HEK293 (cell line): ENCODE results near the gene CPD.

ENCODE experiments used
- CTCF ChIA-PET: fragments of 350-600 bp; formaldehyde crosslinking; extraction: SDS; loops from one replicate; lab custom pipeline; 2021; ENCODE audit warnings: antibody characterized with exemption; lab: Yijun Ruan, JAX
- POLR2A ChIA-PET: fragments of 300-600 bp; formaldehyde crosslinking; extraction: SDS; loops from one replicate; lab custom pipeline; 2020; ENCODE audit warnings: antibody characterized with exemption, inconsistent platforms; lab: Yijun Ruan, JAX
- H3K27ac ChIP-seq: fragments of 200-500 bp; sonication (Bioruptor generic); 2 replicates; pipeline ENCODE4 v1.5.1; 2014; ENCODE audit warnings: low read depth, low read length, control low read depth, inconsistent platforms; ENCODE audit errors: extremely low read depth
- H3K36me3 ChIP-seq, 2 experiments: fragments of 200-500 bp in 1 of 2; sonication (Bioruptor generic) in 1 of 2; 1 replicate in 1 of 2; 2 replicates in 1 of 2; pipeline ENCODE4 v1.5.1; 2014 to 2017; ENCODE audit warnings: inconsistent platforms in 2 of 2, low read length in 2 of 2; ENCODE audit not compliant: control insufficient read depth in 2 of 2, insufficient read depth in 1 of 2
- H3K4me1 ChIP-seq: fragments of 200-500 bp; sonication (Bioruptor generic); 2 replicates; pipeline ENCODE4 v1.5.1; 2014; ENCODE audit warnings: mild to moderate bottlenecking, low read length, inconsistent platforms; ENCODE audit not compliant: control insufficient read depth, insufficient read depth
- H3K4me3 ChIP-seq: 2 replicates; pipeline ENCODE4 v1.5.1; 2011; ENCODE audit warnings: low read depth, mild to moderate bottlenecking, control low read depth, low read length, moderate library complexity
- H3K9me3 ChIP-seq: fragments of 200-500 bp; sonication (Bioruptor generic); 2 replicates; pipeline ENCODE4 v1.5.1; 2014; ENCODE audit warnings: low read depth, low read length, inconsistent platforms; ENCODE audit not compliant: control insufficient read depth, insufficient read depth
- CTCF ChIP-seq: fragments of 450-650 bp; formaldehyde crosslinking; IDR thresholded peaks from 2 replicates; pipeline ENCODE4 v1.5.1; 2016; ENCODE audit warnings: missing biosample characterization, missing genetic modification characterization
- PBX3 ChIP-seq: sonication (generic); formaldehyde crosslinking; IDR thresholded peaks from 2 replicates; pipeline ENCODE4 v1.8.1; 2022; ENCODE audit warnings: mild to moderate bottlenecking, moderate library complexity, missing genetic modification reagents
- SP3 ChIP-seq: fragments of 450-650 bp; formaldehyde crosslinking; IDR thresholded peaks from 2 replicates; pipeline ENCODE4 v1.5.1; 2016; ENCODE audit warnings: missing biosample characterization, missing genetic modification characterization
- YY1 ChIP-seq: fragments of 450-650 bp; formaldehyde crosslinking; IDR thresholded peaks from 2 replicates; pipeline ENCODE4 v1.5.1; 2018; ENCODE audit warnings: missing biosample characterization, missing genetic modification characterization
- YY2 ChIP-seq: fragments of 450-650 bp; formaldehyde crosslinking; IDR thresholded peaks from 2 replicates; pipeline ENCODE4 v1.5.1; 2016; ENCODE audit warnings: missing biosample characterization, missing genetic modification characterization
- ZBTB17 ChIP-seq: fragments of 450-650 bp; formaldehyde crosslinking; IDR thresholded peaks from 2 replicates; pipeline ENCODE4 v1.5.1; 2016; ENCODE audit warnings: missing biosample characterization, missing genetic modification characterization
- ZNF214 ChIP-seq: fragments of 450-650 bp; formaldehyde crosslinking; IDR thresholded peaks from 2 replicates; pipeline ENCODE4 v1.5.1; 2017; ENCODE audit warnings: missing biosample characterization, mild to moderate bottlenecking, missing genetic modification characterization, borderline replicate concordance
- ZNF394 ChIP-seq: fragments of 450-650 bp; formaldehyde crosslinking; IDR thresholded peaks from 2 replicates; pipeline ENCODE4 v1.5.1; 2016; ENCODE audit warnings: missing biosample characterization, missing genetic modification characterization, mild to moderate bottlenecking, moderate library complexity, borderline replicate concordance
- ZNF433 ChIP-seq: fragments of 450-650 bp; formaldehyde crosslinking; IDR thresholded peaks from 2 replicates; pipeline ENCODE4 v1.5.1; 2016; ENCODE audit warnings: missing biosample characterization, missing genetic modification characterization, low read depth
- ZNF501 ChIP-seq: fragments of 450-650 bp; formaldehyde crosslinking; IDR thresholded peaks from 2 replicates; pipeline ENCODE4 v1.5.1; 2016; ENCODE audit warnings: missing biosample characterization, missing genetic modification characterization
- ZNF544 ChIP-seq: fragments of 450-650 bp; formaldehyde crosslinking; IDR thresholded peaks from 2 replicates; pipeline ENCODE4 v1.5.0; 2017; ENCODE audit warnings: missing biosample characterization, missing genetic modification characterization
- ZNF600 ChIP-seq: fragments of 450-650 bp; formaldehyde crosslinking; IDR thresholded peaks from 2 replicates; pipeline ENCODE4 v1.5.1; 2016; ENCODE audit warnings: missing biosample characterization, missing genetic modification characterization
- ZNF660 ChIP-seq: fragments of 450-650 bp; IDR thresholded peaks from 2 replicates; pipeline ENCODE4 v1.5.1; 2018; ENCODE audit warnings: missing biosample characterization, mild to moderate bottlenecking, missing genetic modification characterization
- ZNF76 ChIP-seq: fragments of 450-650 bp; formaldehyde crosslinking; IDR thresholded peaks from 2 replicates; pipeline ENCODE4; 2016; ENCODE audit warnings: low read depth, missing biosample characterization, missing genetic modification characterization, borderline replicate concordance
- TF ChIP-seq, protein P1 (sequence below): fragments of 450-650 bp; formaldehyde crosslinking; IDR thresholded peaks from 2 replicates; pipeline ENCODE4 v1.5.1; 2017; ENCODE audit warnings: missing biosample characterization, missing genetic modification characterization
- TF ChIP-seq, protein P2 (sequence below): fragments of 450-650 bp; formaldehyde crosslinking; conservative IDR thresholded peaks from 2 replicates; pipeline ENCODE4 v1.5.1; 2016; ENCODE audit warnings: low read depth, missing biosample characterization, missing genetic modification characterization

Gene CPD

DNA sequence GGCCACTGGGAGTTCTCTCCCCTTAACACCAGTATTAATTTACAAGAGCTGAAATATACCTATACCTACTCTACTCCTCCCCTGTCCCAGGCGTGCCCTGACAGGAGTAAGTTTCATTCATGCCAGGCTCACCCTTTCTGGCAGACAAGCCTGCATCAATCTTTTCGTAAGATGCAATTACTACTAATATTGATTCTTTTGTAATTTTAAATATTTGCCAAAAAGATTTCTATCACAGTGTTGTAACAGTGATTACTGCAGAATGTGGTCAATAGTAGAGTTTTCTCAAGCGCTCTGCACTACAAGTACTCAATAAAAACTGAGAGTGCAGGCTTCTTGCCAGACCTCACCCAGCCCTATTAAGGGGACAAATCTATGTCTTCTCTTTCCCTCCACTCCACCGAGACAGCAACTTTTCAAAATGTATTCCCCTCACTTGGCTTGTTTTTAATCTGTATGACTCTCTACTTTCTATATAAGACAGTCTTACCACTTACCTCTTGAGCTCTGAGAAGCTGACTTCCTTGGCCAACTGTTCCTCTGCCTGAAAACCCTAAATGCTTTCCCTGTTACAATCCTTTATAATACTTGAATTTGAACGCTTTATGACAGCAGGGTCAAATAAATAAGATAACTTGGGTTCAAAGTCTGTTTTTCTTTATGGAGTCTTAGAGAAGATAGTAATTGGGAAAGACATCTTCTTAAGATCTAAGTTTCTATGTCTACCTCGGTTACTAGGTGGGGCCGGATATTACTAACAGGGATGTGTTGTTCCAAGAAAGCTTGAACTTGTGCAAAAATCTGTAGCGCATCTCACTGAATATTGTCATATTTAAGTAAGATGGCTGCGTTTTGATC, 45.0 kb upstream of the CPD start, which contains the start of gene TMIGD1:
TMIGD1 (minus strand) TSS at position 555 of the 858 bp plus-strand sequence. CDS start 1,924 bp downstream, outside the sequence.
- TF ChIP-seq ZNF544 (tag by site-specific recombination), result no peak
- TF ChIP-seq, protein P1, sequence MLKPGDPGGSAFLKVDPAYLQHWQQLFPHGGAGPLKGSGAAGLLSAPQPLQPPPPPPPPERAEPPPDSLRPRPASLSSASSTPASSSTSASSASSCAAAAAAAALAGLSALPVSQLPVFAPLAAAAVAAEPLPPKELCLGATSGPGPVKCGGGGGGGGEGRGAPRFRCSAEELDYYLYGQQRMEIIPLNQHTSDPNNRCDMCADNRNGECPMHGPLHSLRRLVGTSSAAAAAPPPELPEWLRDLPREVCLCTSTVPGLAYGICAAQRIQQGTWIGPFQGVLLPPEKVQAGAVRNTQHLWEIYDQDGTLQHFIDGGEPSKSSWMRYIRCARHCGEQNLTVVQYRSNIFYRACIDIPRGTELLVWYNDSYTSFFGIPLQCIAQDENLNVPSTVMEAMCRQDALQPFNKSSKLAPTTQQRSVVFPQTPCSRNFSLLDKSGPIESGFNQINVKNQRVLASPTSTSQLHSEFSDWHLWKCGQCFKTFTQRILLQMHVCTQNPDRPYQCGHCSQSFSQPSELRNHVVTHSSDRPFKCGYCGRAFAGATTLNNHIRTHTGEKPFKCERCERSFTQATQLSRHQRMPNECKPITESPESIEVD (tag by site-specific recombination), result 0 out of 2 replicates have a peak, but pooled peaks have one; percentile 8
- Histone ChIP-seq H3K36me3 (no peaks in the 10 kb centered on the region), H3K9me3 (no peaks in the 10 kb centered on the region), H3K27ac (no peak within 1 kb of the TSS), H3K4me3 (no peak within 1 kb of the TSS), H3K4me1 (no peaks in the 10 kb centered on the region)
- CTCF ChIA-PET, result interaction anchor here (0.6 to 8.8 kb wide), 4 partner anchors 97 to 841 kb away, joined by 3 to 170 read pairs (median 60); no protein-coding TSS in a partner anchor
- POLR2A ChIA-PET, result interaction anchor here (2.1 kb wide), 1 partner anchor 229 kb away, joined by 6 read pairs; no protein-coding TSS in a partner anchor

DNA sequence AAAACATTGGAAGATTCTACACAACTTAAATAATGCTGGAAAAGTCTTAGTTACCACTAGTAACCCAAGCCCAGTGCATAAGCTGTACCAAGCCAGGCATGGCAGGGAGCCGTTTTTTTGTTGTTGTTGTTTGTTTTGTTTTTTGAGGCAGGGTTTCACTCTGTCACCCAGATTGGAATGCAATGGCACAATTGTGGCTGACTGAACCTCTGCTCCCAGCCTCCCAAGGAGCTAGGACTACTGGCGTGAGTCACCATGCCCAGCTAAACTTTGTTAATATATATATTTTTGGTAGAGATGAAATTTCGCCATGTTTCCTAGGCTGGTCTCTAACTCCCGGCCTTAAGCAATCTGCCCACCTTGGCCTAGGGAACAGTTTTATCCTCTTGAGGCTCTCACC, 44.3 kb upstream of the CPD start:
- no peak for TF ChIP-seq ZNF214
- Histone ChIP-seq H3K4me1 (no peaks in the 10 kb centered on the region), H3K27ac (no peak overlapping the region), H3K4me3 (no peak overlapping the region), H3K36me3 (no peaks in the 10 kb centered on the region), H3K9me3 (no peaks in the 10 kb centered on the region)
- CTCF ChIA-PET, result interaction anchor here (1.0 to 8.8 kb wide), 9 partner anchors 8 to 230 kb away, joined by 3 to 170 read pairs (median 11); partner anchors contain the start of gene BLMH
- POLR2A ChIA-PET, result interaction anchor here (2.1 kb wide), 1 partner anchor 230 kb away, joined by 6 read pairs; no protein-coding TSS in a partner anchor

GRCh38 chr17:30336369-30337171, 42.2 kb upstream of the CPD start:
- Histone ChIP-seq H3K4me3 (no peak overlapping the region), H3K4me1 (peaks cover 4% of the 10 kb centered on the region), H3K9me3 (no peaks in the 10 kb centered on the region)
- TF ChIP-seq PBX3 (CRISPR knock-in tag), result no peak
- no peak for TF ChIP-seq ZNF433
- 0 out of 2 replicates have a peak, but pooled peaks have one; percentile 18 for TF ChIP-seq YY2 (tag by site-specific recombination)
- TF ChIP-seq ZNF394 (tag by site-specific recombination), result 0 out of 2 replicates have a peak, but pooled peaks have one; percentile 13
- peak; percentile 65 for TF ChIP-seq ZBTB17 (tag by site-specific recombination)
- TF ChIP-seq, protein P2, sequence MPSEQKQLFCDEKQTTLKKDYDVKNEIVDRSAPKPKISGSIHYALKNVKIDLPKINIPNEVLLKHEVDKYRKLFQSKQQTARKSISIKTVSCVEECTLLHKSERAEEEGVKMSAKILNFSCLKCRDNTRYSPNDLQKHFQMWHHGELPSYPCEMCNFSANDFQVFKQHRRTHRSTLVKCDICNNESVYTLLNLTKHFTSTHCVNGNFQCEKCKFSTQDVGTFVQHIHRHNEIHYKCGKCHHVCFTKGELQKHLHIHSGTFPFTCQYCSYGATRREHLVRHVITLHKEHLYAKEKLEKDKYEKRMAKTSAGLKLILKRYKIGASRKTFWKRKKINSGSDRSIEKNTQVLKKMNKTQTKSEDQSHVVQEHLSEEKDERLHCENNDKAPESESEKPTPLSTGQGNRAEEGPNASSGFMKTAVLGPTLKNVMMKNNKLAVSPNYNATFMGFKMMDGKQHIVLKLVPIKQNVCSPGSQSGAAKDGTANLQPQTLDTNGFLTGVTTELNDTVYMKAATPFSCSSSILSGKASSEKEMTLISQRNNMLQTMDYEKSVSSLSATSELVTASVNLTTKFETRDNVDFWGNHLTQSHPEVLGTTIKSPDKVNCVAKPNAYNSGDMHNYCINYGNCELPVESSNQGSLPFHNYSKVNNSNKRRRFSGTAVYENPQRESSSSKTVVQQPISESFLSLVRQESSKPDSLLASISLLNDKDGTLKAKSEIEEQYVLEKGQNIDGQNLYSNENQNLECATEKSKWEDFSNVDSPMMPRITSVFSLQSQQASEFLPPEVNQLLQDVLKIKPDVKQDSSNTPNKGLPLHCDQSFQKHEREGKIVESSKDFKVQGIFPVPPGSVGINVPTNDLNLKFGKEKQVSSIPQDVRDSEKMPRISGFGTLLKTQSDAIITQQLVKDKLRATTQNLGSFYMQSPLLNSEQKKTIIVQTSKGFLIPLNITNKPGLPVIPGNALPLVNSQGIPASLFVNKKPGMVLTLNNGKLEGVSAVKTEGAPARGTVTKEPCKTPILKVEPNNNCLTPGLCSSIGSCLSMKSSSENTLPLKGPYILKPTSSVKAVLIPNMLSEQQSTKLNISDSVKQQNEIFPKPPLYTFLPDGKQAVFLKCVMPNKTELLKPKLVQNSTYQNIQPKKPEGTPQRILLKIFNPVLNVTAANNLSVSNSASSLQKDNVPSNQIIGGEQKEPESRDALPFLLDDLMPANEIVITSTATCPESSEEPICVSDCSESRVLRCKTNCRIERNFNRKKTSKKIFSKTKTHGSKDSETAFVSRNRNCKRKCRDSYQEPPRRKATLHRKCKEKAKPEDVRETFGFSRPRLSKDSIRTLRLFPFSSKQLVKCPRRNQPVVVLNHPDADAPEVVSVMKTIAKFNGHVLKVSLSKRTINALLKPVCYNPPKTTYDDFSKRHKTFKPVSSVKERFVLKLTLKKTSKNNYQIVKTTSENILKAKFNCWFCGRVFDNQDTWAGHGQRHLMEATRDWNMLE (tag by site-specific recombination), result 0 out of 2 replicates have a peak, but pooled peaks have one; percentile 27
- no peak for TF ChIP-seq ZNF76 (tag by site-specific recombination)
- TF ChIP-seq ZNF600, result peak; percentile 81
- TF ChIP-seq SP3 (tag by site-specific recombination), result 0 out of 2 replicates have a peak, but pooled peaks have one; percentile 11
- peak; percentile 48; the same call in 1 of the 2 replicates for TF ChIP-seq ZNF660 (tag by site-specific recombination)
- TF ChIP-seq ZNF501 (tag by site-specific recombination), result 0 out of 2 replicates have a peak, but pooled peaks have one; percentile 34
- TF ChIP-seq YY1 (tag by site-specific recombination), result peak; percentile 81
- peak; percentile 23; the same call in 1 of the 2 replicates for TF ChIP-seq CTCF (tag by site-specific recombination)

More at GRCh38 chr17:30336369-30337171, 42.2 kb upstream of the CPD start:
- no peaks in the 10 kb centered on the region for H3K36me3 ChIP-seq
- H3K27ac ChIP-seq, result no peak overlapping the region
- ChIA-PET POLR2A (interaction anchor here (1.0 kb wide), 1 partner anchor 45 kb away, joined by 6 read pairs; the partner anchor contains the start of gene BLMH), CTCF (interaction anchor here (0.5 to 8.8 kb wide), 61 partner anchors 9 to 985 kb away, joined by 3 to 170 read pairs (median 5); partner anchors contain the start of genes BLMH and GOSR1)
